ENCODE results near the gene SMARCB1. TPM values are rescaled to one million over a fixed set of nuclear protein-coding genes. Genes with fewer than 3 reads are reported as not detected.

SMARCB1 gene
- total and polyA plus RNA-seq, 12 donors = 41.3 to 95.5 (median 76.8) TPM

GRCh38 chr22:23781065-23781464 is 5.7 kb upstream of the SMARCB1 start:
- WGBS, 4 donors = 71 to 91% (median 78%) methylated on average over 11 to 15 of the region's 15 CpGs
- DNase-seq = no peak
- Histone ChIP-seq H3K9me3 (replicated peaks in 1 of 3) (no peaks in the 10 kb centered on the region), H3K27me3 (no peaks in the 10 kb centered on the region), H3K4me1 (replicated peaks in 1 of 2) (peaks cover under 1% of the 10 kb centered on the region in 2 donors), H3K4me3 (no peak overlapping the region), H3K27ac (no peak overlapping the region), H3K36me3 (replicated peaks in 1 of 2) (no peaks in the 10 kb centered on the region)
- intact Hi-C loops (cut with DNase I) = no loop called here
- TF ChIP-seq POLR2A (IDR thresholded peaks at IDR 0.05) = no peak
- TF ChIP-seq, protein P1, sequence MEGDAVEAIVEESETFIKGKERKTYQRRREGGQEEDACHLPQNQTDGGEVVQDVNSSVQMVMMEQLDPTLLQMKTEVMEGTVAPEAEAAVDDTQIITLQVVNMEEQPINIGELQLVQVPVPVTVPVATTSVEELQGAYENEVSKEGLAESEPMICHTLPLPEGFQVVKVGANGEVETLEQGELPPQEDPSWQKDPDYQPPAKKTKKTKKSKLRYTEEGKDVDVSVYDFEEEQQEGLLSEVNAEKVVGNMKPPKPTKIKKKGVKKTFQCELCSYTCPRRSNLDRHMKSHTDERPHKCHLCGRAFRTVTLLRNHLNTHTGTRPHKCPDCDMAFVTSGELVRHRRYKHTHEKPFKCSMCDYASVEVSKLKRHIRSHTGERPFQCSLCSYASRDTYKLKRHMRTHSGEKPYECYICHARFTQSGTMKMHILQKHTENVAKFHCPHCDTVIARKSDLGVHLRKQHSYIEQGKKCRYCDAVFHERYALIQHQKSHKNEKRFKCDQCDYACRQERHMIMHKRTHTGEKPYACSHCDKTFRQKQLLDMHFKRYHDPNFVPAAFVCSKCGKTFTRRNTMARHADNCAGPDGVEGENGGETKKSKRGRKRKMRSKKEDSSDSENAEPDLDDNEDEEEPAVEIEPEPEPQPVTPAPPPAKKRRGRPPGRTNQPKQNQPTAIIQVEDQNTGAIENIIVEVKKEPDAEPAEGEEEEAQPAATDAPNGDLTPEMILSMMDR (IDR thresholded peaks at IDR 0.05) = no peak

GRCh38 chr22:23781511-23782183 is 5.1 kb upstream of the SMARCB1 start:
- WGBS, 4 donors = 62 to 88% (median 79%) methylated on average over 8 to 14 of the region's 14 CpGs
- Histone ChIP-seq H3K9me3 (replicated peaks in 1 of 3) (no peaks in the 10 kb centered on the region), H3K36me3 (replicated peaks in 1 of 2) (no peaks in the 10 kb centered on the region), H3K27me3 (no peaks in the 10 kb centered on the region), H3K4me3 (no peak overlapping the region), H3K4me1 (replicated peaks in 1 of 2) (peaks cover 6 to 7% of the 10 kb centered on the region in 2 donors), H3K27ac (no peak overlapping the region)
- intact Hi-C loops (cut with DNase I) = no loop called here
- DNase-seq = no peak
- TF ChIP-seq, protein P1 (IDR thresholded peaks at IDR 0.05) = no peak
- no peak for TF ChIP-seq POLR2A (IDR thresholded peaks at IDR 0.05)

- Histone ChIP-seq H3K27ac (no peak overlapping the region), H3K36me3 (replicated peaks in 1 of 2) (no peaks in the 10 kb centered on the region), H3K9me3 (replicated peaks in 1 of 3) (no peaks in the 10 kb centered on the region), H3K4me3 (no peak overlapping the region), H3K4me1 (replicated peaks in 1 of 2) (peaks cover 6 to 7% of the 10 kb centered on the region in 2 donors), H3K27me3 (no peaks in the 10 kb centered on the region)
- TF ChIP-seq POLR2A (IDR thresholded peaks at IDR 0.05) = no peak
- TF ChIP-seq, protein P1 (IDR thresholded peaks at IDR 0.05) = no peak
- DNase-seq = no peak
- intact Hi-C loops (cut with DNase I) = no loop called here
- 90 to 96% (median 93%) methylated on average over 12 to 16 of the region's 16 CpGs for WGBS, 4 donors
Observed at GRCh38 chr22:23782252-23782651, 4.5 kb upstream of the SMARCB1 start.

- intact Hi-C loops (cut with DNase I) = no loop called here
- Histone ChIP-seq H3K9me3 (replicated peaks in 1 of 3) (no peaks in the 10 kb centered on the region), H3K36me3 (replicated peaks in 1 of 2) (no peaks in the 10 kb centered on the region), H3K4me3 (no peak overlapping the region), H3K4me1 (replicated peaks in 1 of 2) (peaks cover 7 to 11% of the 10 kb centered on the region in 2 donors), H3K27me3 (no peaks in the 10 kb centered on the region), H3K27ac (no peak overlapping the region)
- no peak for DNase-seq
- no peak for TF ChIP-seq POLR2A (IDR thresholded peaks at IDR 0.05)
- TF ChIP-seq, protein P1 (IDR thresholded peaks at IDR 0.05) = no peak
- WGBS, 4 donors = 71 to 96% (median 95%) methylated on average over 1 of the region's 1 CpG; no CpG with 5 or more reads in 1 of the 4 donors
Observed at GRCh38 chr22:23782703-23783102, 4.1 kb upstream of the SMARCB1 start.
